Vagina (tissue), 2 donors: ENCODE data around the gene RBPJL. TPM values are rescaled to one million over a fixed set of nuclear protein-coding genes. Genes with fewer than 3 reads are reported as not detected.
A peak's percentile ranks its signal among the peaks of the same experiment; 100 is the strongest.

Experiments used
- DNase-seq, 2 donors: peaks; one replicate each; pipeline ENCODE4 v3.0.0-alpha.2; 2017; ENCODE audit errors: extremely low spot score in 2 of 2
- H3K27ac ChIP-seq: fragments of 200-600 bp; sonication (generic); one replicate; pipeline ENCODE4 v1.5.1; 2019
- H3K27me3 ChIP-seq: fragments of 200-600 bp; sonication (generic); one replicate; pipeline ENCODE4 v1.5.1; 2019
- H3K36me3 ChIP-seq, 2 donors: fragments of 200-600 bp; sonication (generic); one replicate each; pipeline ENCODE4 v1.5.1; 2017 to 2019
- H3K4me1 ChIP-seq: fragments of 200-600 bp; sonication (generic); one replicate; pipeline ENCODE4 v1.5.1; 2019
- H3K4me3 ChIP-seq, 2 donors: fragments of 200-600 bp; sonication (generic); 1 replicate in 1 of 2; 2 replicates in 1 of 2; pipeline ENCODE4 v1.5.1; 2016 to 2019
- H3K9me3 ChIP-seq: fragments of 200-600 bp; sonication (generic); one replicate; pipeline ENCODE4 v1.5.1; 2019
- CTCF ChIP-seq, 3 experiments: fragments of 450-650 bp in 2 of 3; fragments of 200-600 bp in 1 of 3; sonication (generic) in 1 of 3; IDR thresholded peaks; one replicate each; pipeline ENCODE4 v1.5.1; 2017 to 2019; ENCODE audit warnings: antibody characterized with exemption in 3 of 3, mild to moderate bottlenecking in 2 of 3, moderate library complexity in 2 of 3
- POLR2A ChIP-seq, 2 donors: fragments of 450-650 bp; IDR thresholded peaks; one replicate each; pipeline ENCODE4 v1.6.1; 2017; ENCODE audit warnings: antibody characterized with exemption in 2 of 2, mild to moderate bottlenecking in 2 of 2, moderate library complexity in 2 of 2
- POLR2AphosphoS5 ChIP-seq, 2 donors: sonication (generic); formaldehyde crosslinking; IDR thresholded peaks; one replicate each; pipeline ENCODE4 v1.9.0; 2017; ENCODE audit warnings: antibody characterized with exemption in 2 of 2, mild to moderate bottlenecking in 2 of 2, low read depth in 1 of 2; ENCODE audit not compliant: insufficient read depth in 1 of 2
- intact Hi-C: fragments of 100-400 bp; cut with DNase I; formaldehyde crosslinking; loops from one replicate; pipeline ENCODE4 v1.15.1; 2023
- total RNA-seq: library from RNA; depleted of rRNA; stranded (reverse); fragments of >200 nt; gene quantifications from one replicate; pipeline ENCODE4 v1.2.3, GENCODE V29; 2016

Gene RBPJL
- total RNA-seq, 1 donor from 2014 or later = not detected

GRCh38 chr20:45366631-45367030 is 60.0 kb downstream of the RBPJL start:
- no peak overlapping the region for H3K27ac ChIP-seq
- H3K9me3 ChIP-seq = no peaks in the 10 kb centered on the region
- no peak overlapping the region for H3K4me3 ChIP-seq
- intact Hi-C loops = loop anchor here (10.0 kb wide), 1 partner anchor 408 kb away; no protein-coding TSS in a partner anchor
- TF ChIP-seq CTCF (IDR thresholded peaks at IDR 0.05) (no peak), POLR2A (IDR thresholded peaks at IDR 0.05) (no peak), POLR2AphosphoS5 (IDR thresholded peaks at IDR 0.05; ENCODE audit: insufficient read depth in 1 of 2, low read depth in 1 of 2) (no peak)
- DNase-seq = peak in 1 of 2 donors; percentile 40
- peaks cover 0 to 31% of the 10 kb centered on the region in 2 donors for H3K36me3 ChIP-seq
- no peaks in the 10 kb centered on the region for H3K27me3 ChIP-seq
- H3K4me1 ChIP-seq = peaks cover 30% of the 10 kb centered on the region

- intact Hi-C loops = loop anchor here (10.0 kb wide), 1 partner anchor 408 kb away; no protein-coding TSS in a partner anchor
- Histone ChIP-seq H3K4me1 (peaks cover 30% of the 10 kb centered on the region), H3K36me3 (peaks cover 0 to 31% of the 10 kb centered on the region in 2 donors), H3K27me3 (no peaks in the 10 kb centered on the region), H3K27ac (no peak overlapping the region), H3K9me3 (no peaks in the 10 kb centered on the region), H3K4me3 (no peak overlapping the region)
- no peak for TF ChIP-seq CTCF (IDR thresholded peaks at IDR 0.05)
- no peak for TF ChIP-seq POLR2A (IDR thresholded peaks at IDR 0.05)
- no peak for TF ChIP-seq POLR2AphosphoS5 (IDR thresholded peaks at IDR 0.05; ENCODE audit: insufficient read depth in 1 of 2, low read depth in 1 of 2)
- peak in 1 of 2 donors; percentile 54 for DNase-seq
Observed at GRCh38 chr20:45367126-45367525, 60.5 kb downstream of the RBPJL start.

Other genes with a start within 250 kb of the RBPJL start
- not detected for gene KCNS1, start 205.7 kb upstream of the RBPJL start, total RNA-seq
- gene WFDC5, start 191.7 kb upstream of the RBPJL start, total RNA-seq = 6.1 TPM
- 4.4 TPM for gene WFDC12, start 182.4 kb upstream of the RBPJL start, total RNA-seq
- gene PI3, start 131.9 kb upstream of the RBPJL start, total RNA-seq = 234 TPM
- gene SEMG1, start 99.8 kb upstream of the RBPJL start, total RNA-seq = not detected
- not detected for gene SEMG2, start 85.5 kb upstream of the RBPJL start, total RNA-seq
- 431 TPM for gene SLPI, start 52.3 kb upstream of the RBPJL start, total RNA-seq
- not detected for gene MATN4, start 1.5 kb downstream of the RBPJL start, total RNA-seq
- 62.6 TPM for gene SDC4, start 41.6 kb downstream of the RBPJL start, total RNA-seq
- 44.9 TPM for gene SYS1, start 56.3 kb downstream of the RBPJL start, total RNA-seq
- gene TP53TG5, start 71.5 kb downstream of the RBPJL start, total RNA-seq = not detected
- 57.0 TPM for gene DBNDD2, start 101.4 kb downstream of the RBPJL start, total RNA-seq
- gene PIGT, start 109.3 kb downstream of the RBPJL start, total RNA-seq = 81.0 TPM
- gene WFDC2, start 162.9 kb downstream of the RBPJL start, total RNA-seq = 2.2 TPM
- not detected for gene SPINT3, start 208.8 kb downstream of the RBPJL start, total RNA-seq
- not detected for gene WFDC6, start 232.6 kb downstream of the RBPJL start, total RNA-seq
- gene EPPIN, start 240.6 kb downstream of the RBPJL start, total RNA-seq = not detected